OCI-LY1 (cell line): Measurements from ENCODE around the gene MAP3K8.

Source experiments
- H2AFZ ChIP-seq: fragments of 200-600 bp; sonication (generic), shearing (Covaris generic); 2 replicates; pipeline ENCODE4 v1.6.0; 2014; ENCODE audit warnings: antibody characterized with exemption, mild to moderate bottlenecking, low read length
- H3F3A ChIP-seq: fragments of 200-600 bp; sonication (generic), shearing (Covaris generic); 2 replicates; pipeline ENCODE4 v1.6.0; 2014; ENCODE audit warnings: mild to moderate bottlenecking, antibody characterized with exemption, low read length, moderate library complexity; ENCODE audit not compliant: insufficient read depth
- H3K27ac ChIP-seq: fragments of 200-600 bp; sonication (generic); 2 replicates; pipeline ENCODE4 v1.5.1; 2014; ENCODE audit warnings: low read length, mixed run types, mild to moderate bottlenecking, low read depth; ENCODE audit not compliant: poor library complexity, severe bottlenecking
- H3K27me3 ChIP-seq: fragments of 200-600 bp; sonication (generic); 2 replicates; pipeline ENCODE4 v1.6.0; 2014; ENCODE audit warnings: antibody characterized with exemption, mild to moderate bottlenecking, low read length, moderate library complexity; ENCODE audit not compliant: insufficient read depth
- H3K36me3 ChIP-seq: fragments of 200-600 bp; sonication (generic); 2 replicates; pipeline ENCODE4 v1.6.1; 2014; ENCODE audit warnings: mild to moderate bottlenecking, antibody characterized with exemption, low read length, moderate library complexity, mixed read lengths; ENCODE audit not compliant: insufficient read depth
- H3K4me1 ChIP-seq: fragments of 200-600 bp; sonication (generic); 2 replicates; pipeline ENCODE4 v1.5.1; 2014; ENCODE audit warnings: mild to moderate bottlenecking, low read length, moderate library complexity; ENCODE audit not compliant: insufficient read depth, severe bottlenecking
- H3K4me2 ChIP-seq: fragments of 200-600 bp; sonication (generic), shearing (Covaris generic); 2 replicates; pipeline ENCODE4 v1.6.1; 2014; ENCODE audit warnings: low read length
- H3K4me3 ChIP-seq: fragments of 200-600 bp; sonication (generic); 2 replicates; pipeline ENCODE4 v1.5.1; 2014; ENCODE audit warnings: low read length, low read depth, mild to moderate bottlenecking, mixed read lengths; ENCODE audit not compliant: poor library complexity, severe bottlenecking
- H3K79me2 ChIP-seq: fragments of 200-600 bp; shearing (Covaris generic); 2 replicates; pipeline ENCODE4 v1.6.1; 2016; ENCODE audit warnings: mixed run types, low read length, mixed read lengths; ENCODE audit not compliant: insufficient read depth
- H3K9ac ChIP-seq: fragments of 200-600 bp; sonication (generic), shearing (Covaris generic); 2 replicates; pipeline ENCODE4 v1.6.1; 2014; ENCODE audit warnings: mild to moderate bottlenecking, low read length, mixed read lengths
- H3K9me2 ChIP-seq: fragments of 200-600 bp; sonication (generic), shearing (Covaris generic); 2 replicates; pipeline ENCODE4 v1.6.1; 2014; ENCODE audit warnings: low read depth, mild to moderate bottlenecking, low read length, mixed read lengths
- H3K9me3 ChIP-seq: fragments of 200-600 bp; shearing (Covaris generic); 2 replicates; pipeline ENCODE4 v1.6.1; 2014; ENCODE audit warnings: low read length, mixed read lengths
- H4K20me1 ChIP-seq: fragments of 200-600 bp; sonication (generic), shearing (Covaris generic); 2 replicates; pipeline ENCODE4 v1.6.0; 2016; ENCODE audit warnings: mild to moderate bottlenecking, low read length; ENCODE audit not compliant: insufficient read depth
- EZH2 ChIP-seq: fragments of 200-600 bp; sonication (generic), shearing (Covaris generic); IDR thresholded peaks from 2 replicates; pipeline ENCODE4 v1.8.0; 2017; ENCODE audit warnings: borderline replicate concordance, mixed run types, mild to moderate bottlenecking, antibody characterized with exemption, low read length, moderate library complexity, mixed read lengths
- TF ChIP-seq, protein P1 (sequence below): fragments of 200-600 bp; sonication (generic), shearing (Covaris generic); IDR thresholded peaks from 2 replicates; pipeline ENCODE4 v1.5.1; 2017; ENCODE audit warnings: mild to moderate bottlenecking, antibody characterized with exemption, low read length, moderate library complexity, mixed read lengths

The MAP3K8 gene

DNA sequence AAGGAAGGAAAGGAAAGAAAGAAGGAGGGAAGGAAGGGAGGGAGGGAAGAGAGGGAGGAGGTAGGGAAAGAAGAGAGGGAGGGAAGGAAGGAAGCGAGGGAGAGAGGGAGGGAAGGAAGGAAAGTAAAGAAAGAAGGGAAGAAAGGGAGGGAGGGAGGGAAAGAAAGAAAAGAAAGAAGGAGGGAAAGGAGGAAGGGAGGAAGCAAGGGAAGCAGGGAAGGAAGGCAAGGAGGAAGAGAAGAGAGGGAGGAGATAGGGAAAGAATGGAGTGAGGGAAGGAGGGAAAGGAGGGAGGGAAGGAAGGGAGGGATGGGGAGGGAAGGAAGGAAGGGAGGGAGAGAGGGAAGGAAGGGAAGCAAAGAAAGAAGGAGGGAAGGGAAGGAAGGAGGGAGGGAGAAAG is 65.8 kb downstream of the MAP3K8 start:
- no peak overlapping the region for H3K4me2 ChIP-seq
- H3K9me3 ChIP-seq: no peaks in the 10 kb centered on the region
- no peaks in the 10 kb centered on the region for H3K36me3 ChIP-seq
- H4K20me1 ChIP-seq: no peaks in the 10 kb centered on the region
- no peak overlapping the region for H3K27ac ChIP-seq
- no peak for TF ChIP-seq EZH2
- no peak overlapping the region for H3K4me3 ChIP-seq
- no peak overlapping the region for H3K9ac ChIP-seq
- H3K79me2 ChIP-seq: no peaks in the 10 kb centered on the region
- no peaks in the 10 kb centered on the region for H3F3A ChIP-seq
- no peak overlapping the region for H2AFZ ChIP-seq
- H3K27me3 ChIP-seq: no peaks in the 10 kb centered on the region
- no peaks in the 10 kb centered on the region for H3K9me2 ChIP-seq
- H3K4me1 ChIP-seq: peaks cover 80% of the 10 kb centered on the region

DNA sequence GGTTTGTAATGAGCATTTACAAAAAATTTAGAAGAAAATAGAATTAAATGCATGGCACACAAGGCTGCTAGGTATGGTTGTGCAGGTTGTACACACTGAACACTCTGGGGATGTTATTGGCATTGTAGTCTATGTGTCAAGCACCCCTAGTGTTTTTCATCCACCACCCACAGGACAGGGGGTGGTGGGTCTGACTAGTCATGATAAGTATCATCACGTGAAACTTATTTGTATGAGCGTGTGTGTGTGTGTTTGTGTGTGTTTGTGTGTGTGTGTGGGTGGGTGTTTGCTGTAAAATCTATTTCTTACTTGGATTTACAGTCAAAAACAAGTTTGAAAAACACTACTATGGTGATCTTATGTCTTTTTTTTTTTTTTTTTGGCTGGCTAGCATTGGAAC is 66.5 kb downstream of the MAP3K8 start:
- Histone ChIP-seq H3F3A (no peaks in the 10 kb centered on the region), H3K4me1 (peaks cover 80% of the 10 kb centered on the region), H3K9me3 (no peaks in the 10 kb centered on the region), H3K79me2 (no peaks in the 10 kb centered on the region), H3K4me2 (no peak overlapping the region; the same call in 1 of the 2 replicates), H3K9ac (peak overlapping the region; percentile 5; the same call in 1 of the 2 replicates), H3K27me3 (no peaks in the 10 kb centered on the region), H3K27ac (peak overlapping the region; percentile 89), H3K4me3 (no peak overlapping the region), H2AFZ (no peak overlapping the region), H4K20me1 (no peaks in the 10 kb centered on the region), H3K9me2 (no peaks in the 10 kb centered on the region), H3K36me3 (no peaks in the 10 kb centered on the region)
- TF ChIP-seq, protein P1, sequence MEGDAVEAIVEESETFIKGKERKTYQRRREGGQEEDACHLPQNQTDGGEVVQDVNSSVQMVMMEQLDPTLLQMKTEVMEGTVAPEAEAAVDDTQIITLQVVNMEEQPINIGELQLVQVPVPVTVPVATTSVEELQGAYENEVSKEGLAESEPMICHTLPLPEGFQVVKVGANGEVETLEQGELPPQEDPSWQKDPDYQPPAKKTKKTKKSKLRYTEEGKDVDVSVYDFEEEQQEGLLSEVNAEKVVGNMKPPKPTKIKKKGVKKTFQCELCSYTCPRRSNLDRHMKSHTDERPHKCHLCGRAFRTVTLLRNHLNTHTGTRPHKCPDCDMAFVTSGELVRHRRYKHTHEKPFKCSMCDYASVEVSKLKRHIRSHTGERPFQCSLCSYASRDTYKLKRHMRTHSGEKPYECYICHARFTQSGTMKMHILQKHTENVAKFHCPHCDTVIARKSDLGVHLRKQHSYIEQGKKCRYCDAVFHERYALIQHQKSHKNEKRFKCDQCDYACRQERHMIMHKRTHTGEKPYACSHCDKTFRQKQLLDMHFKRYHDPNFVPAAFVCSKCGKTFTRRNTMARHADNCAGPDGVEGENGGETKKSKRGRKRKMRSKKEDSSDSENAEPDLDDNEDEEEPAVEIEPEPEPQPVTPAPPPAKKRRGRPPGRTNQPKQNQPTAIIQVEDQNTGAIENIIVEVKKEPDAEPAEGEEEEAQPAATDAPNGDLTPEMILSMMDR: no peak

DNA sequence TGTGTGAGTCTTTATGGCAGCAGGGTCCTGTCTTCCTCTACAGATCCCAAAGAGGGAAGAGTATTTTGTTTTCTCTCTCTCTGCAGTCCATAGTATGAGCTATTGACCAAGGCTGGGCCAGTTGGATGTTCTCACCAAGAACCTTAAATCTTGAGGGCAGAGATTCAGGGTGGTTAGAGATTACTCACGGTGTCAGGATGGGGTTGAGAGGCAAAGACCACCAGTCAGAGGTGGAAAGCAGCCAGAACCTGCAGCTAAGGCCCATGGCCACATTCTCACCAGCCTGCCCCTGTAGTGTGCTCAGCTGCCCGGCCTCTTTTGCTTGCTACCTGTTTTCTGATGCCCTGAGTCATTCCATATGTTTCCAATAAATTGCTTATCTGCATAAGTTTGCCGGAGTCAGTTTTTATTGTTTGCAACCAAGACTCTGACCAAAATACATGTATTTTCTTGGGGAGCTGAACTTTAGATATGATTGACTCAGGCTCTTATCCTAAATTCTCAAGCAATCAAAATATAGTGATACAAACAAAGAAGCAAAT is 67.0 kb downstream of the MAP3K8 start:
- no peaks in the 10 kb centered on the region for H3K9me3 ChIP-seq
- H3K79me2 ChIP-seq: no peaks in the 10 kb centered on the region
- peaks cover 84% of the 10 kb centered on the region for H3K4me1 ChIP-seq
- H3K4me2 ChIP-seq: no peak overlapping the region; the same call in 1 of the 2 replicates
- peak overlapping the region; percentile 89 for H3K27ac ChIP-seq
- H3K27me3 ChIP-seq: no peaks in the 10 kb centered on the region
- TF ChIP-seq, protein P1: no peak
- no peak for TF ChIP-seq EZH2
- H3K9me2 ChIP-seq: no peaks in the 10 kb centered on the region
- no peaks in the 10 kb centered on the region for H3K36me3 ChIP-seq
- H3K9ac ChIP-seq: peak overlapping the region; percentile 5; the same call in 1 of the 2 replicates
- no peak overlapping the region for H2AFZ ChIP-seq
- H3F3A ChIP-seq: no peaks in the 10 kb centered on the region
- no peaks in the 10 kb centered on the region for H4K20me1 ChIP-seq
- no peak overlapping the region for H3K4me3 ChIP-seq
